HS-27A (cell line): ENCODE data around the gene FN3KRP.
A peak's percentile ranks its signal among the peaks of the same experiment; 100 is the strongest.

Experiments used
- DNase-seq: peaks from one replicate; pipeline ENCODE4 v3.0.0-alpha.2; 2012; ENCODE audit warnings: low read depth, missing footprints

Gene FN3KRP

GRCh38 chr17:82687871-82688270, 28.6 kb upstream of the FN3KRP start:
- no peak for DNase-seq

GRCh38 chr17:82689077-82689476, 27.4 kb upstream of the FN3KRP start:
- no peak for DNase-seq

GRCh38 chr17:82690786-82691489, 25.6 kb upstream of the FN3KRP start:
- DNase-seq = no peak

- no peak for DNase-seq
These were observed 24.8 kb upstream of the FN3KRP start for GRCh38 chr17:82691714-82692113.

GRCh38 chr17:82692268-82692667, 24.2 kb upstream of the FN3KRP start:
- DNase-seq = no peak

GRCh38 chr17:82693168-82693867, 23.2 kb upstream of the FN3KRP start:
- no peak for DNase-seq

GRCh38 chr17:82694647-82695046, 21.9 kb upstream of the FN3KRP start:
- DNase-seq = no peak

- DNase-seq = no peak
These were observed 20.2 kb upstream of the FN3KRP start for GRCh38 chr17:82696259-82696658.

- DNase-seq = no peak
These were observed 19.3 kb upstream of the FN3KRP start for GRCh38 chr17:82696916-82697807.

GRCh38 chr17:82697808-82698064, 18.8 kb upstream of the FN3KRP start:
- DNase-seq = no peak

GRCh38 chr17:82698065-82698973, 18.2 kb upstream of the FN3KRP start, which contains the start of gene RAB40B:
Gene RAB40B (minus strand): TSS chr17:82698698. CDS start chr17:82698596, 102 bp downstream.
- DNase-seq = peak; percentile 88

- DNase-seq = no peak
These were observed 17.5 kb upstream of the FN3KRP start for GRCh38 chr17:82698974-82699442.

GRCh38 chr17:82699551-82699950, 17.0 kb upstream of the FN3KRP start:
- DNase-seq = no peak

- DNase-seq = no peak
These were observed 14.1 kb upstream of the FN3KRP start for GRCh38 chr17:82702231-82702927.

GRCh38 chr17:82703036-82703745, 13.3 kb upstream of the FN3KRP start:
- no peak for DNase-seq

- DNase-seq = no peak
These were observed 12.3 kb upstream of the FN3KRP start for GRCh38 chr17:82703935-82704865.

GRCh38 chr17:82704886-82705285, 11.6 kb upstream of the FN3KRP start:
- DNase-seq = no peak

GRCh38 chr17:82705756-82706155, 10.8 kb upstream of the FN3KRP start:
- DNase-seq = no peak

- DNase-seq = no peak
These were observed 7.4 kb upstream of the FN3KRP start for GRCh38 chr17:82709024-82709675.
